ENCODE measurements around the gene RYR2. TPM values are rescaled to one million over a fixed set of nuclear protein-coding genes. Genes with fewer than 3 reads are reported as not detected.

RYR2 gene
- total RNA-seq, 1 donor from 2014 or later: 0.90 TPM

GRCh38 chr1:237713916-237714315, 671.9 kb downstream of the RYR2 start:
- no peaks in the 10 kb centered on the region for H3K36me3 ChIP-seq
- H3K9me3 ChIP-seq (ENCODE audit: low read depth): no peaks in the 10 kb centered on the region
- no peak overlapping the region for H3K27ac ChIP-seq
- no peak for TF ChIP-seq CTCF (IDR thresholded peaks at IDR 0.05)
- TF ChIP-seq EZH2phosphoT487 (IDR thresholded peaks at IDR 0.05): no peak
- no peak for TF ChIP-seq EZH2 (IDR thresholded peaks at IDR 0.05)
- no peak overlapping the region for H3K4me2 ChIP-seq
- no peaks in the 10 kb centered on the region for H3K79me2 ChIP-seq (ENCODE audit: low read depth)
- no peaks in the 10 kb centered on the region for H3F3A ChIP-seq (ENCODE audit: low read depth)
- H3K36me3 Mint-ChIP-seq: no peaks in the 10 kb centered on the region
- H3K27me3 Mint-ChIP-seq (ENCODE audit: insufficient read depth, low read depth): no peaks in the 10 kb centered on the region
- H4K20me1 ChIP-seq (ENCODE audit: low read depth): no peaks in the 10 kb centered on the region
- no peak overlapping the region for H3K4me3 Mint-ChIP-seq
- H2AFZ ChIP-seq (replicated peaks): no peak overlapping the region
- no peaks in the 10 kb centered on the region for H3K9me3 Mint-ChIP-seq
- no peaks in the 10 kb centered on the region for H3K27me3 ChIP-seq
- H3K4me1 Mint-ChIP-seq: peaks cover 4% of the 10 kb centered on the region
- no peak overlapping the region for H3K4me3 ChIP-seq
- no peaks in the 10 kb centered on the region for H3K4me1 ChIP-seq
- H3K9ac ChIP-seq: no peak overlapping the region
- no peak overlapping the region for H3K27ac Mint-ChIP-seq
- no peak for DNase-seq (ENCODE audit: low spot score)

- Histone ChIP-seq H3K4me1 (no peaks in the 10 kb centered on the region), H4K20me1 (ENCODE audit: low read depth) (no peaks in the 10 kb centered on the region), H3F3A (ENCODE audit: low read depth) (no peaks in the 10 kb centered on the region), H3K27ac (no peak overlapping the region), H2AFZ (replicated peaks) (peak overlapping the region; percentile 40), H3K27me3 (no peaks in the 10 kb centered on the region), H3K4me2 (no peak overlapping the region), H3K4me3 (no peak overlapping the region), H3K79me2 (ENCODE audit: low read depth) (no peaks in the 10 kb centered on the region), H3K36me3 (no peaks in the 10 kb centered on the region), H3K9ac (no peak overlapping the region), H3K9me3 (ENCODE audit: low read depth) (no peaks in the 10 kb centered on the region)
- Mint-ChIP-seq H3K27me3 (ENCODE audit: insufficient read depth, low read depth) (peaks cover 2% of the 10 kb centered on the region), H3K27ac (no peak overlapping the region), H3K36me3 (no peaks in the 10 kb centered on the region), H3K4me3 (no peak overlapping the region), H3K4me1 (no peaks in the 10 kb centered on the region), H3K9me3 (no peaks in the 10 kb centered on the region)
- DNase-seq (ENCODE audit: low spot score): no peak
- TF ChIP-seq EZH2 (IDR thresholded peaks at IDR 0.05) (no peak), EZH2phosphoT487 (IDR thresholded peaks at IDR 0.05) (no peak), CTCF (IDR thresholded peaks at IDR 0.05) (no peak)
Measured at GRCh38 chr1:237717106-237717505, 675.1 kb downstream of the RYR2 start.

- Mint-ChIP-seq H3K36me3 (no peaks in the 10 kb centered on the region), H3K9me3 (no peaks in the 10 kb centered on the region), H3K27me3 (ENCODE audit: insufficient read depth, low read depth) (no peaks in the 10 kb centered on the region), H3K4me3 (no peak overlapping the region), H3K27ac (no peak overlapping the region), H3K4me1 (no peaks in the 10 kb centered on the region)
- H3F3A ChIP-seq (ENCODE audit: low read depth): no peaks in the 10 kb centered on the region
- H2AFZ ChIP-seq (replicated peaks): no peak overlapping the region
- no peaks in the 10 kb centered on the region for H3K79me2 ChIP-seq (ENCODE audit: low read depth)
- no peaks in the 10 kb centered on the region for H4K20me1 ChIP-seq (ENCODE audit: low read depth)
- no peaks in the 10 kb centered on the region for H3K36me3 ChIP-seq
- no peak overlapping the region for H3K4me2 ChIP-seq
- H3K9ac ChIP-seq: no peak overlapping the region
- no peak for DNase-seq (ENCODE audit: low spot score)
- H3K27ac ChIP-seq: no peak overlapping the region
- H3K9me3 ChIP-seq (ENCODE audit: low read depth): no peaks in the 10 kb centered on the region
- no peaks in the 10 kb centered on the region for H3K27me3 ChIP-seq
- no peak overlapping the region for H3K4me3 ChIP-seq
- H3K4me1 ChIP-seq: no peaks in the 10 kb centered on the region
- TF ChIP-seq CTCF (IDR thresholded peaks at IDR 0.05): no peak
- TF ChIP-seq EZH2phosphoT487 (IDR thresholded peaks at IDR 0.05): no peak
- TF ChIP-seq EZH2 (IDR thresholded peaks at IDR 0.05): no peak
Measured at GRCh38 chr1:237730826-237731350, 688.9 kb downstream of the RYR2 start.
